ENCODE measurements around the gene IRGQ. TPM values are rescaled to one million over a fixed set of nuclear protein-coding genes. Genes with fewer than 3 reads are reported as not detected.

IRGQ gene
- total and polyA plus RNA-seq, 2 experiments from 2014 or later: 8.4 to 49.6 TPM

- TF ChIP-seq ZNF462 (CRISPR knock-in tag; IDR thresholded peaks at IDR 0.05) (no peak), CTCF (conservative IDR thresholded peaks at IDR 0.05; ENCODE audit: low read depth in 2 of 2) (no peak), ETS1 (IDR thresholded peaks at IDR 0.05) (no peak), ZNF331 (CRISPR knock-in tag; IDR thresholded peaks at IDR 0.05; ENCODE audit: low read depth) (no peak), POLR2AphosphoS5 (IDR thresholded peaks at IDR 0.05; ENCODE audit: low read depth) (no peak), JUNB (IDR thresholded peaks at IDR 0.05; ENCODE audit: unreplicated experiment) (no peak)
Measured at GRCh38 chr19:43552616-43553015, 43.3 kb downstream of the IRGQ start (continued).

GRCh38 chr19:43552198-43552450, 43.8 kb downstream of the IRGQ start:
- DNase-seq (ENCODE audit: low spot score) (no peak), ATAC-seq (no peak)
- Histone ChIP-seq H3K9me2 (ENCODE audit: insufficient read depth) (no peaks in the 10 kb centered on the region), H3K4me1 (ENCODE audit: insufficient read depth) (peaks cover 4% of the 10 kb centered on the region; the same call in 1 of the 2 replicates), H4K20me1 (replicated peaks; ENCODE audit: insufficient read depth) (no peaks in the 10 kb centered on the region), H2AFZ (no peak overlapping the region), H3K79me2 (replicated peaks; ENCODE audit: insufficient read depth) (no peaks in the 10 kb centered on the region), H3K36me3 (ENCODE audit: insufficient read depth) (no peaks in the 10 kb centered on the region; the same call in 1 of the 2 replicates), H3K4me2 (no peak overlapping the region), H3K27me3 (ENCODE audit: insufficient read depth) (no peaks in the 10 kb centered on the region), H3F3A (replicated peaks; ENCODE audit: low read depth) (no peaks in the 10 kb centered on the region), H3K27ac (ENCODE audit: low read depth) (no peak overlapping the region), H3K4me3 (no peak overlapping the region)
- Mint-ChIP-seq H3K27ac (no peak overlapping the region), H3K4me1 (peaks cover 9% of the 10 kb centered on the region), H3K9me3 (no peaks in the 10 kb centered on the region), H3K4me3 (no peak overlapping the region), H3K27me3 (ENCODE audit: insufficient read depth, low read depth, poor library complexity) (peaks cover 4% of the 10 kb centered on the region), H3K36me3 (ENCODE audit: low read depth) (peaks cover 54% of the 10 kb centered on the region)
- TF ChIP-seq ZNF331 (CRISPR knock-in tag; IDR thresholded peaks at IDR 0.05; ENCODE audit: low read depth) (no peak), NANOG (IDR thresholded peaks at IDR 0.05; ENCODE audit: borderline replicate concordance) (no peak), POLR2AphosphoS5 (IDR thresholded peaks at IDR 0.05; ENCODE audit: low read depth) (no peak), CREB1 (CRISPR knock-in tag; IDR thresholded peaks at IDR 0.05; ENCODE audit: low read depth) (no peak), ETS1 (IDR thresholded peaks at IDR 0.05) (no peak)
- TF ChIP-seq, protein P1, sequence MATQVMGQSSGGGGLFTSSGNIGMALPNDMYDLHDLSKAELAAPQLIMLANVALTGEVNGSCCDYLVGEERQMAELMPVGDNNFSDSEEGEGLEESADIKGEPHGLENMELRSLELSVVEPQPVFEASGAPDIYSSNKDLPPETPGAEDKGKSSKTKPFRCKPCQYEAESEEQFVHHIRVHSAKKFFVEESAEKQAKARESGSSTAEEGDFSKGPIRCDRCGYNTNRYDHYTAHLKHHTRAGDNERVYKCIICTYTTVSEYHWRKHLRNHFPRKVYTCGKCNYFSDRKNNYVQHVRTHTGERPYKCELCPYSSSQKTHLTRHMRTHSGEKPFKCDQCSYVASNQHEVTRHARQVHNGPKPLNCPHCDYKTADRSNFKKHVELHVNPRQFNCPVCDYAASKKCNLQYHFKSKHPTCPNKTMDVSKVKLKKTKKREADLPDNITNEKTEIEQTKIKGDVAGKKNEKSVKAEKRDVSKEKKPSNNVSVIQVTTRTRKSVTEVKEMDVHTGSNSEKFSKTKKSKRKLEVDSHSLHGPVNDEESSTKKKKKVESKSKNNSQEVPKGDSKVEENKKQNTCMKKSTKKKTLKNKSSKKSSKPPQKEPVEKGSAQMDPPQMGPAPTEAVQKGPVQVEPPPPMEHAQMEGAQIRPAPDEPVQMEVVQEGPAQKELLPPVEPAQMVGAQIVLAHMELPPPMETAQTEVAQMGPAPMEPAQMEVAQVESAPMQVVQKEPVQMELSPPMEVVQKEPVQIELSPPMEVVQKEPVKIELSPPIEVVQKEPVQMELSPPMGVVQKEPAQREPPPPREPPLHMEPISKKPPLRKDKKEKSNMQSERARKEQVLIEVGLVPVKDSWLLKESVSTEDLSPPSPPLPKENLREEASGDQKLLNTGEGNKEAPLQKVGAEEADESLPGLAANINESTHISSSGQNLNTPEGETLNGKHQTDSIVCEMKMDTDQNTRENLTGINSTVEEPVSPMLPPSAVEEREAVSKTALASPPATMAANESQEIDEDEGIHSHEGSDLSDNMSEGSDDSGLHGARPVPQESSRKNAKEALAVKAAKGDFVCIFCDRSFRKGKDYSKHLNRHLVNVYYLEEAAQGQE (IDR thresholded peaks at IDR 0.05; ENCODE audit: unreplicated experiment): no peak
